HCT116 (cell line): ENCODE results near the gene ITGAE.

Experiments
- CBX3 ChIP-seq: IDR thresholded peaks from 2 replicates; pipeline ENCODE4 v1.6.1; 2012; ENCODE audit warnings: low read depth
- ELF1 ChIP-seq: IDR thresholded peaks from 2 replicates; pipeline ENCODE4 v1.6.1; 2012; ENCODE audit warnings: low read depth, borderline replicate concordance
- EZH2 ChIP-seq: fragments of 200-600 bp; sonication (generic); IDR thresholded peaks from 2 replicates; pipeline ENCODE4 v1.6.1; 2017; ENCODE audit warnings: antibody characterized with exemption, mixed run types
- JUND ChIP-seq: IDR thresholded peaks from 2 replicates; pipeline ENCODE4 v1.6.1; 2012
- MAX ChIP-seq: IDR thresholded peaks from 2 replicates; pipeline ENCODE4 v1.6.1; 2012
- POLR2A ChIP-seq: IDR thresholded peaks from 2 replicates; pipeline ENCODE4 v1.7.0; 2011; ENCODE audit warnings: borderline replicate concordance; ENCODE audit not compliant: insufficient read depth, insufficient read length; ENCODE audit errors: extremely low read depth
- POLR2AphosphoS5 ChIP-seq: IDR thresholded peaks from 2 replicates; pipeline ENCODE4 v1.6.1; 2011; ENCODE audit warnings: mild to moderate bottlenecking, low read depth, low read length, moderate library complexity
- SIN3A ChIP-seq: IDR thresholded peaks from 2 replicates; pipeline ENCODE4 v1.6.1; 2012; ENCODE audit warnings: low read depth
- SRF ChIP-seq: IDR thresholded peaks from 2 replicates; pipeline ENCODE4 v1.6.1; 2012; ENCODE audit warnings: low read depth
- YY1 ChIP-seq: IDR thresholded peaks from 2 replicates; pipeline ENCODE4 v1.6.1; 2011; ENCODE audit warnings: low read length, low read depth, moderate library complexity, mild to moderate bottlenecking; ENCODE audit not compliant: insufficient replicate concordance; ENCODE audit errors: extremely low read depth
- ZFX ChIP-seq: fragments of 450-650 bp; IDR thresholded peaks from 2 replicates; pipeline ENCODE4 v1.6.1; 2017
- TF ChIP-seq, protein P1 (sequence below), 3 experiments: fragments of 200-600 bp in 1 of 3; sonication (generic) in 1 of 3; IDR thresholded peaks in 2 of 3; conservative IDR thresholded peaks in 1 of 3; 2 replicates each; pipeline ENCODE4 v1.5.1; 2012 to 2017; ENCODE audit warnings: low read depth in 2 of 3, low read length in 2 of 3, antibody characterized with exemption in 1 of 3, borderline replicate concordance in 1 of 3, control low read depth in 1 of 3, mild to moderate bottlenecking in 1 of 3, mixed read lengths in 1 of 3, mixed run types in 1 of 3, moderate library complexity in 1 of 3; ENCODE audit not compliant: insufficient read depth in 1 of 3

- TF ChIP-seq ZFX: no peak
- no peak for TF ChIP-seq POLR2A
- TF ChIP-seq, protein P1, sequence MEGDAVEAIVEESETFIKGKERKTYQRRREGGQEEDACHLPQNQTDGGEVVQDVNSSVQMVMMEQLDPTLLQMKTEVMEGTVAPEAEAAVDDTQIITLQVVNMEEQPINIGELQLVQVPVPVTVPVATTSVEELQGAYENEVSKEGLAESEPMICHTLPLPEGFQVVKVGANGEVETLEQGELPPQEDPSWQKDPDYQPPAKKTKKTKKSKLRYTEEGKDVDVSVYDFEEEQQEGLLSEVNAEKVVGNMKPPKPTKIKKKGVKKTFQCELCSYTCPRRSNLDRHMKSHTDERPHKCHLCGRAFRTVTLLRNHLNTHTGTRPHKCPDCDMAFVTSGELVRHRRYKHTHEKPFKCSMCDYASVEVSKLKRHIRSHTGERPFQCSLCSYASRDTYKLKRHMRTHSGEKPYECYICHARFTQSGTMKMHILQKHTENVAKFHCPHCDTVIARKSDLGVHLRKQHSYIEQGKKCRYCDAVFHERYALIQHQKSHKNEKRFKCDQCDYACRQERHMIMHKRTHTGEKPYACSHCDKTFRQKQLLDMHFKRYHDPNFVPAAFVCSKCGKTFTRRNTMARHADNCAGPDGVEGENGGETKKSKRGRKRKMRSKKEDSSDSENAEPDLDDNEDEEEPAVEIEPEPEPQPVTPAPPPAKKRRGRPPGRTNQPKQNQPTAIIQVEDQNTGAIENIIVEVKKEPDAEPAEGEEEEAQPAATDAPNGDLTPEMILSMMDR (IDR thresholded peaks at IDR 0.05 in 2 of 3, conservative IDR thresholded peaks at IDR 0.05 in 1 of 3; ENCODE audit: borderline replicate concordance in 1 of 3, insufficient read depth in 1 of 3, low read depth in 2 of 3, low read length in 2 of 3): no peak
- TF ChIP-seq JUND: no peak
- TF ChIP-seq ELF1: no peak
- no peak for TF ChIP-seq EZH2
- TF ChIP-seq MAX: no peak
- TF ChIP-seq SIN3A: no peak
- no peak for TF ChIP-seq YY1
- no peak for TF ChIP-seq CBX3
- TF ChIP-seq POLR2AphosphoS5: no peak
- no peak for TF ChIP-seq SRF
These were observed 128.4 kb downstream of the ITGAE start for GRCh38 chr17:3672571-3672970.
